Neuronal stem cell (in vitro differentiated cells): ENCODE data around the gene PSME4.
"Not testable (repeated sequence)": the region's sequence is repeated elsewhere in the genome, so short reads cannot be mapped to it uniquely, and the experiment has no call there.

Experiments used
- DNase-seq: peaks from one replicate; pipeline ENCODE4 v3.0.0-alpha.2; 2013; ENCODE audit warnings: low spot score
- H2AFZ ChIP-seq: one replicate; pipeline ENCODE4 v1.6.1; 2013; ENCODE audit warnings: mild to moderate bottlenecking, low read length, inconsistent platforms
- H2AK5ac ChIP-seq: 2 replicates; pipeline ENCODE4 v1.6.1; 2013; ENCODE audit warnings: low read depth, mild to moderate bottlenecking, inconsistent platforms, low read length, moderate library complexity, mixed read lengths
- H2BK120ac ChIP-seq: 2 replicates; pipeline ENCODE4 v1.6.1; 2013; ENCODE audit warnings: low read depth, mild to moderate bottlenecking, inconsistent platforms, low read length, moderate library complexity, mixed read lengths
- H2BK12ac ChIP-seq: one replicate; pipeline ENCODE4 v1.6.1; 2013; ENCODE audit warnings: low read length, inconsistent platforms
- H2BK15ac ChIP-seq: 2 replicates; pipeline ENCODE4 v1.6.1; 2013; ENCODE audit warnings: mild to moderate bottlenecking, low read length, inconsistent platforms, mixed read lengths
- H2BK5ac ChIP-seq: one replicate; pipeline ENCODE4 v1.6.1; 2013; ENCODE audit warnings: inconsistent platforms, mild to moderate bottlenecking, low read length, moderate library complexity
- H3K14ac ChIP-seq: one replicate; pipeline ENCODE4 v1.6.1; 2013; ENCODE audit warnings: low read length, inconsistent platforms
- H3K18ac ChIP-seq: 2 replicates; pipeline ENCODE4 v1.6.1; 2013; ENCODE audit warnings: low read length, inconsistent platforms
- H3K23ac ChIP-seq: 2 replicates; pipeline ENCODE4 v1.6.1; 2013; ENCODE audit warnings: low read depth, mild to moderate bottlenecking, mixed read lengths, low read length, inconsistent platforms; ENCODE audit not compliant: poor library complexity
- H3K27ac ChIP-seq: replicated peaks from 3 replicates; pipeline ENCODE4 v1.5.1; 2013; ENCODE audit warnings: low read length, inconsistent platforms
- H3K27me3 ChIP-seq, 3 experiments: 2 replicates each; pipeline ENCODE4 v1.6.1; 2013; ENCODE audit warnings: low read length in 3 of 3, mild to moderate bottlenecking in 2 of 3, inconsistent platforms in 1 of 3, low read depth in 1 of 3, mixed read lengths in 1 of 3, moderate library complexity in 1 of 3; ENCODE audit not compliant: control insufficient read depth in 3 of 3, insufficient read depth in 3 of 3
- H3K36me3 ChIP-seq, 2 donors: replicated peaks in 1 of 2; 2 replicates each; pipeline ENCODE4 v1.6.1; 2013; ENCODE audit warnings: low read length in 2 of 2; ENCODE audit not compliant: control insufficient read depth in 2 of 2, insufficient read depth in 2 of 2
- H3K4ac ChIP-seq: 2 replicates; pipeline ENCODE4 v1.6.1; 2013; ENCODE audit warnings: inconsistent platforms, mild to moderate bottlenecking, low read length, moderate library complexity
- H3K4me1 ChIP-seq, 2 donors: 1 replicate in 1 of 2; 2 replicates in 1 of 2; pipeline ENCODE4 v1.6.1; 2013; ENCODE audit warnings: low read length in 2 of 2, low read depth in 1 of 2; ENCODE audit not compliant: control insufficient read depth in 2 of 2, insufficient read depth in 1 of 2
- H3K4me2 ChIP-seq: one replicate; pipeline ENCODE4 v1.6.1; 2013; ENCODE audit warnings: mild to moderate bottlenecking, low read length, inconsistent platforms; ENCODE audit not compliant: insufficient read depth, poor library complexity, severe bottlenecking
- H3K4me3 ChIP-seq, 2 donors: 2 replicates each; pipeline ENCODE4 v1.5.1; 2013; ENCODE audit warnings: low read length in 2 of 2, mild to moderate bottlenecking in 2 of 2, inconsistent platforms in 1 of 2, moderate library complexity in 1 of 2
- H3K79me1 ChIP-seq: one replicate; pipeline ENCODE4 v1.6.1; 2013; ENCODE audit warnings: low read depth, mild to moderate bottlenecking, inconsistent platforms, low read length, moderate library complexity
- H3K9ac ChIP-seq: one replicate; pipeline ENCODE4 v1.6.1; 2013; ENCODE audit warnings: mild to moderate bottlenecking, low read depth, low read length, inconsistent platforms; ENCODE audit not compliant: poor library complexity
- H3K9me3 ChIP-seq, 2 donors: replicated peaks in 1 of 2; 2 replicates each; pipeline versions ENCODE3 to v1.6.1; 2013; ENCODE audit warnings: low read length in 2 of 2, mild to moderate bottlenecking in 2 of 2, inconsistent platforms in 1 of 2, low read depth in 1 of 2, mixed read lengths in 1 of 2, moderate library complexity in 1 of 2; ENCODE audit not compliant: control insufficient read depth in 2 of 2, insufficient read depth in 1 of 2
- H4K8ac ChIP-seq: one replicate; pipeline ENCODE4 v1.6.1; 2013; ENCODE audit warnings: low read depth, mild to moderate bottlenecking, inconsistent platforms, low read length, moderate library complexity
- H4K91ac ChIP-seq: one replicate; pipeline ENCODE4 v1.6.1; 2013; ENCODE audit warnings: low read length, low read depth, mild to moderate bottlenecking, inconsistent platforms; ENCODE audit not compliant: poor library complexity
- WGBS, 2 donors: extraction: QIAGEN DNeasy Blood & Tissue Kit; methylation state at CpG; one replicate each; pipeline ENCODE4 v1.1.7; 2013; ENCODE audit warnings: missing lambda C conversion rate in 2 of 2, mixed read lengths in 1 of 2; ENCODE audit not compliant: insufficient read length in 2 of 2, insufficient replicate concordance in 1 of 2; ENCODE audit errors: extremely low coverage in 2 of 2; 5-methylcytosine and 5-hydroxymethylcytosine counted together

The PSME4 gene

GRCh38 chr2:53854678-53855077, 116.1 kb downstream of the PSME4 start:
- no peak overlapping the region for H4K8ac ChIP-seq
- H3K9ac ChIP-seq, result no peak overlapping the region
- H3K4me2 ChIP-seq, result no peak overlapping the region
- no peaks in the 10 kb centered on the region for H3K27me3 ChIP-seq
- peaks cover 13 to 43% of the 10 kb centered on the region in 2 donors for H3K36me3 ChIP-seq
- peaks cover 0 to 1% of the 10 kb centered on the region in 2 donors for H3K4me1 ChIP-seq
- no peaks in the 10 kb centered on the region for H3K9me3 ChIP-seq
- H2AFZ ChIP-seq, result no peak overlapping the region
- H3K14ac ChIP-seq, result no peak overlapping the region
- no peak overlapping the region for H2BK15ac ChIP-seq
- H2BK5ac ChIP-seq, result no peak overlapping the region
- no peak overlapping the region for H3K27ac ChIP-seq
- no peaks in the 10 kb centered on the region for H3K79me1 ChIP-seq
- H4K91ac ChIP-seq, result no peak overlapping the region
- H2BK12ac ChIP-seq, result no peak overlapping the region
- no peak overlapping the region for H3K4me3 ChIP-seq
- no peak overlapping the region for H3K4ac ChIP-seq
- no peak overlapping the region for H3K23ac ChIP-seq
- WGBS, 2 donors, result no CpG with 5 or more reads among the region's 2 CpGs
- H2BK120ac ChIP-seq, result no peak overlapping the region
- H3K18ac ChIP-seq, result no peak overlapping the region
- no peak for DNase-seq
- H2AK5ac ChIP-seq, result no peak overlapping the region

GRCh38 chr2:53852532-53852931, 118.3 kb downstream of the PSME4 start:
- WGBS, 2 donors, result no CpG with 5 or more reads among the region's 4 CpGs
- no peak overlapping the region for H2BK120ac ChIP-seq
- no peak overlapping the region for H3K23ac ChIP-seq
- no peak overlapping the region for H2AFZ ChIP-seq
- H3K14ac ChIP-seq, result no peak overlapping the region
- H2BK15ac ChIP-seq, result no peak overlapping the region
- H3K27me3 ChIP-seq, result no peaks in the 10 kb centered on the region
- peaks cover 0 to 1% of the 10 kb centered on the region in 2 donors for H3K4me1 ChIP-seq
- H3K27ac ChIP-seq, result no peak overlapping the region
- no peak overlapping the region for H3K4ac ChIP-seq
- H2AK5ac ChIP-seq, result no peak overlapping the region
- no peak overlapping the region for H3K4me3 ChIP-seq
- no peak overlapping the region for H3K4me2 ChIP-seq
- DNase-seq, result no peak
- H3K18ac ChIP-seq, result no peak overlapping the region
- no peak overlapping the region for H2BK12ac ChIP-seq
- no peak overlapping the region for H4K8ac ChIP-seq
- H3K9me3 ChIP-seq, result no peaks in the 10 kb centered on the region
- H3K9ac ChIP-seq, result no peak overlapping the region
- H3K36me3 ChIP-seq, result peaks cover 13 to 48% of the 10 kb centered on the region in 2 donors
- H3K79me1 ChIP-seq, result no peaks in the 10 kb centered on the region
- no peak overlapping the region for H2BK5ac ChIP-seq
- H4K91ac ChIP-seq, result no peak overlapping the region

- no CpG with 5 or more reads among the region's 9 CpGs for WGBS, 2 donors
Measured at GRCh38 chr2:53851052-53851757, 119.6 kb downstream of the PSME4 start.

GRCh38 chr2:53848062-53848461, 122.7 kb downstream of the PSME4 start:
- Histone ChIP-seq H2AK5ac (no peak overlapping the region), H2BK12ac (no peak overlapping the region), H3K27ac (no peak overlapping the region), H3K14ac (no peak overlapping the region), H3K23ac (no peak overlapping the region), H3K18ac (no peak overlapping the region), H2BK15ac (no peak overlapping the region), H4K8ac (no peak overlapping the region), H3K36me3 (peaks cover 1 to 24% of the 10 kb centered on the region in 2 donors), H3K27me3 (no peaks in the 10 kb centered on the region), H3K4ac (no peak overlapping the region), H3K4me3 (no peak overlapping the region), H2BK5ac (no peak overlapping the region), H3K79me1 (no peaks in the 10 kb centered on the region), H2BK120ac (no peak overlapping the region), H3K9me3 (no peaks in the 10 kb centered on the region), H2AFZ (no peak overlapping the region), H3K4me2 (no peak overlapping the region), H3K9ac (no peak overlapping the region), H4K91ac (no peak overlapping the region), H3K4me1 (no peaks in the 10 kb centered on the region)
- no CpG with 5 or more reads among the region's 2 CpGs for WGBS, 2 donors
- DNase-seq, result no peak

More at GRCh38 chr2:53851052-53851757, 119.6 kb downstream of the PSME4 start:
- H3K9me3 ChIP-seq, H3K18ac ChIP-seq, H3K23ac ChIP-seq, H2BK120ac ChIP-seq, H3K27ac ChIP-seq, H3K4me2 ChIP-seq, H2BK5ac ChIP-seq, H4K91ac ChIP-seq, H2BK15ac ChIP-seq, DNase-seq, H3K27me3 ChIP-seq, H3K14ac ChIP-seq, H3K4me3 ChIP-seq, H2AFZ ChIP-seq, H3K9ac ChIP-seq, H3K4ac ChIP-seq, H2BK12ac ChIP-seq, H3K79me1 ChIP-seq, H2AK5ac ChIP-seq, H3K4me1 ChIP-seq, H4K8ac ChIP-seq: not testable (repeated sequence)
- H3K36me3 ChIP-seq, result peaks cover 12 to 48% of the 10 kb centered on the region in 2 donors
